ENCODE data around the gene NUMA1. TPM values are rescaled to one million over a fixed set of nuclear protein-coding genes. Genes with fewer than 3 reads are reported as not detected.

Gene NUMA1
- total RNA-seq, 1 donor from 2014 or later = 191 TPM

GRCh38 chr11:72013765-72014711, 66.3 kb downstream of the NUMA1 start:
- no peak for DNase-seq

DNA sequence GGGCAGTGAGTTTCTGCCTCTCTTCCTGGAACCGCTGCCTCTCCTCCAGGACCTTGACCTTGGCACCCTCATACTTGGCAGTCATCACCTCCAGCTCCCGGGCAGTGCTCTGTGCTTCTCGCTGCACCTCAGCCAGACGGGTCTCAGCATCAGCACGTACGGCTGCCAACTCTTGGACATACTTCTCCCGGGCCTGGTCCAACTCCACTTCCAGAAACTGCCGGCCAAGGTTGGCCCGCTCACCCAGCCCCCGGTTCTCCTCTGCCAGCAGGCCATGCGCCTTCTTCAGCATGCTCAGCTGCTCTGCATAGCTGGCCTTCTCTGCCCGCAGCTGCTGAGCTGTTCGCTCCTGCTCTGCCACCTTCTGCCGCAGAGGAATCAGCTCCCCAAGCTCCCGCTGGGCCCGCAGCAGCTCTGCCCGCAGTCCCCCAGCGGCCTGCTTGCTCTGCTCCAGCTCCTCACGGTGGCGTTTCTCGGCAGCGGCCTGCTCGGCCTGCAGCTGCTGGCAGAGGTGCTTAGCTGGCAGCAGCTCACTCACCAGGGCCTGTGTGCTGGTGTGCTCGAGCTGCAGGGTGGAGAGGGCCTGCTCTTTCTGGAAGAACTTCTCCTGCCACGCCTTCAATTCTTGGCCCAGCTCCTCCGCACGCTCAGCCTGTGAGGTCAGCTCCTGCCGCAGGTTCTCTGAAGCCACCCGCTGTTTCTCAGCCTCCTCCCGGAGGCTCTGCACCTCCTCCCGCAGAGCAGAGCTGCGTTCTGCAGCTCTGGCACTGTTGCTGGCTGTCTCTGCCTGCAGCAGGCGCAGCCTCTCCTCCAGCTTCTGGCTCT, 67.2 kb downstream of the NUMA1 start:
- peak; percentile 11 for DNase-seq

DNA sequence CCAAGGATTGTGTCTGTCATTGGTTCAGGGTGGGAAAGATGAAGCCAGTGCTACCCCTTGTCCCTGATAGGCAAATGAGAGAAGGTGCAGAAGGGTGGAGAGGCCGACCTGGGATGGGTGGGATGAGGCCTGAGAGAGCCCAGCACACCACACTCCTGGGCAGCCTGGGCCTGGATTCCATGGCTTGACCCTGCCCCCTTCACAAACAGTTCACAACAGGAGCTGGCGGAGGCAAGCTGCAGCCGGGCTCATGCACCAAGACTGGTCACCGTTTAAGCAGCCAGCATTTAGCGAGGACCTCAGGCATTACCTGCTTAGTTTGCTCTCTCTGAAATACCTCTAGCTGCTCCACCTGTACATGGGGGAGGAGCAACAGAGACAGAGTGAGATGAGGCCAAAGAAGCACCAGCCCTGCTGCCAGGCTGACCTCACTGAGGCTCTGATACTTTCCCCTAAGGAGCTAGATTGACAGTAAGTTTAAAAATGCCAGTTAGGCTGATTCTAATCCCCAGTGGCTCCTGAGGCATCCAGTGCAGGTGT, 68.2 kb downstream of the NUMA1 start:
- no peak for DNase-seq

- DNase-seq = no peak
Observed at GRCh38 chr11:72010529-72011233, 69.7 kb downstream of the NUMA1 start.

- DNase-seq = no peak
Observed at GRCh38 chr11:72009156-72009555, 71.2 kb downstream of the NUMA1 start.

DNA sequence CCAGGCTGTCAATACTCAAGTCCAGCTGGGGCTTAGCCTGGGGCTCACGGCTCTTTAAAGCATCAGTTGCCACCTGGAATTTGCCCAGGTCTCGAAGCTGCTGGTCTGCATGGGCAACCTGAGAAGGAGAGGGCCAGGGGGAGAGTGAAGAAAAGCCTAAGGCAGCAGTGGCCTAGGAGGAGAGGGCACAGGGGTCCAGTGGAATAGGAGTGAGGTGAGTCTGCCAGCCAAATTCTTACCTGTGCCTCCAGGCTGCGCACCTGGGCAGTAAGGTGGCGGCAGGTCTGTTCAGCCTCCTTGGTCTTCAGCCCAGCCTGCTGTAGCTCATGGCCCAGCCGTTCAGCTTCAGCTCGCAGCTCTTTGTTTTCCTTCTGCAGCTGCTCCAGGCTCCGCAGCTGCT, 71.6 kb downstream of the NUMA1 start:
- DNase-seq = no peak

DNA sequence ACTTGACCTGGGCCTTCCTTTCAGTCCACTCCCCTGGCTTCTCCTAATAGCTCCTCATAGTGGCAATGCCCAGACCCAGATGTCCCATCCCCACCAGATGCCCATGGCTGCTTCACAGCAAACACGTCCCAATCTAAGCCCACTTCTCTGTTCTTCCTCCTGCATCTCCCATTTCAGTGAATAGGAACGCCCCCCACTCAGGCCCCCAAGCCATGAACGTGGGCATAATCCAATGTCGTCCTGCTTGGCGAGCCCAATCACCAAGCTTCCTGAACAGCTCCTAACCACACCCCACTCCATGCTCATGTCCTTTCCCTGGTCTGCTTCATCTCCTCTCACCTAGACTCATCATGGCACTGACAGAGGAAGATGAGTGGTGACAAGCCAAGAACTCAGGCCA, 72.8 kb downstream of the NUMA1 start:
- DNase-seq = no peak

DNA sequence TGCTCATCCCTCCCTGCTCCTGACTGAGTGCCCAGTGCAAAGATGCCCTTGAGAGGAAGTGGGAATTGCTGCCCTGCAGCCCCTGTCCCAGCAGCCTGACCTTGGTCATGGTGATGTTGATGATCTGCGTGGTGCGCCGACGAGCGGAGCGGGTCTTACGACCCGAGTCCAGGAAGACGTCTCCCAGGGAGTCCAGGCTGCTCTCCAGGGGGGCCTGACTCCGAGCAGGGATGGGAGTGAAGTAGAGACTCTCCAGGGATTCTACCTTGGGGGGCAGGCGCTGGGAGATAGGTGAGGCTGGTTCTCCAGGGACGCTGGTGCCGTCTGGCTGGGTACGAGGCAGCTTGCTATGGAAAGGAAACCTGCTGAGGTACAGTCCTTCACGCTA, 73.3 kb downstream of the NUMA1 start:
- DNase-seq = no peak

DNA sequence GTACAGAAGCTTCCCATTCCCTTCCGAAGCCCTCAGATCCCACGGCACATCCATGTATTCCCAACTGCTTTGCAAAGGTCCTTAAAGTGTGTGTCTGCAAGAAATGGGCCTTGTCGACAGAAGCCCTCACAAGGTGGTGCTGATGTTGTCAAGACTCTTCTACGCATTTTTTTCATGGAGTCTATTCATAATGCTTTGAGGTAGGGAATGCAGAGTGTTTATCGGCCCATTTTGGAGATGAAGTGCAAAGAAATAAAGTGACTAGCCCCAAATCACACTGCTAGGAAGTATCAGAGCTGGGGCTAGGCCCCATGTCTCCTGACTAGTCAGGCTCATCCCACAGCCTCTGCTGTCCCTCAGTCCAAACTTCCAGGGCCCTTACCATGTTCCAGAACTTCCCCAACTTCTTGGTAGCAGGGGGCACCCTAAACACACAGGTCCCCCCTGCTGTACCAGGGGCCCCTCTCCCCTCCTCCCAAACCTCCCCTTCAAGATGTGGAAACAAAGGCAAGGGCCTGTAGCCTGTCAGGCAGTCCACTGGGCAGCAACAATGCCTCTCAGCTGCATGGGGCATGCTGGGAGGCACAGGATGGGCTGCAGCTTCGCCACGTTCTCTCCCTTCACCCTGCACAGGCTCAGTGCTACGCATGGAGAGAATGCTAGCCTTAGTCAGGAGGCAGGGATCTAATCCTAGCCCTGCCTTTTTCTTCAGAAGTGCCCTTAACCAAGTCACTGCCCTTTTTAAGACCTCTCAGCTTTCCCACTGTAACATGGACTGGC, 73.8 kb downstream of the NUMA1 start:
- no peak for DNase-seq

- DNase-seq = no peak
Observed at GRCh38 chr11:72005347-72006260, 74.7 kb downstream of the NUMA1 start.

DNA sequence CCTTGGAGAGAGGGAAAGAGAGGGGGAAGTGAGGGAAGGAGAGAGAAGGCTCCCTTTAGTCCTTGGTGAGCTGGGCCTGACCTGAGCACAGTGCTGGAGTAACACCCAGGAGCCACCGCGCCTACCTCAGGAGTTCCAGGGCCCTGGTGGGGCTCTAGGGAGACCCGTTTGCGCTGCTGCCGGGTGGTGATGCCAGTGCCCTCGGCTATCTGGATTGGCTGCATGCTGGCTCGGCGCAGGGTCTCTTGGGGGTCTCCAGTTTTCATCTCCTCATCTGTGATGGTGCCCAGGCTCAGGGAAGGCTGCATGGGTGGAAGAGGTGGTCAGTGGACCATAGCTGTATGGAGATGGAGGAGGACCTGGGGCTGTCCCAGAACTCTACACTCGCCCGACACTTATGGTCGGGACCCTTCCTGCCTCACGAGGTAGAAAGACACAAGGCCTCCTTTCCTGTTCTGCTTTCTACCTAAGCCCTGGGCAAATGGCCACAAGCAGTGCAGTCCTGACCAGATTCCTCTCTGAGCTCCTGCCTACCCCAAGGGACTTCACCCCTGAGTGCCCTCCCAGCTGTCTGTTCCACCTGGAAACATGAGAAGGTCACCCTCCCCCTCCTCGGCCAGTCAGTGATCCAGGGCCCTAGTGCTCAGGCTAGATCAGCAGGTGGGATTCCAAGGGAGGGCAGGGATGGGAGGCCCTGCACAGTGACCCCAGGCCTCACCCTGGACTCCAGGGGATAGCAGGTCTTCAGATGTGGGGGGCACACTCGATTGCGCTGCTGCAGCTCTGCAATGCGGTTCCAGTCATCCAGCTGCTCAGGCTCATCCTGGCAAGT, 75.6 kb downstream of the NUMA1 start:
- no peak for DNase-seq

DNA sequence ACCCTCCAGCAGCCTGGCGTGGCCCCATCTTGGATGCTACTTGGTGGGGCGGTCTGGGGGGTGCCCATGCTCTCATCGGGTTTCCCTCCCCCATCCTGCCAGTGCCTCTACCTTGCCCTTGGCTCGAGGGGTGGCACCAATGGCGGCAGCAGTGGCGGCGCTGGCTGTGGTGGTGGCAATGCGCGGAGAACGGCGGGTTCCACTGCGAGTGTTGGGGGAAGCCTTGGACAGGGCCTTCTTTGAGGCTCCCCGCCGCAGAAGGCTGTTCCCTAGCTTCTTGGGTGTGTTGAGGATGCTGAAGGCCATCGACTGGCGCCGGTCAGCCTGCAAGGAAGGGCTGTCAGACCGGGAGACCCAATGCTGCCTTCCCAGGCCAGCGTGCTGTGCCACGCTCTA, 76.6 kb downstream of the NUMA1 start:
- DNase-seq = no peak

DNA sequence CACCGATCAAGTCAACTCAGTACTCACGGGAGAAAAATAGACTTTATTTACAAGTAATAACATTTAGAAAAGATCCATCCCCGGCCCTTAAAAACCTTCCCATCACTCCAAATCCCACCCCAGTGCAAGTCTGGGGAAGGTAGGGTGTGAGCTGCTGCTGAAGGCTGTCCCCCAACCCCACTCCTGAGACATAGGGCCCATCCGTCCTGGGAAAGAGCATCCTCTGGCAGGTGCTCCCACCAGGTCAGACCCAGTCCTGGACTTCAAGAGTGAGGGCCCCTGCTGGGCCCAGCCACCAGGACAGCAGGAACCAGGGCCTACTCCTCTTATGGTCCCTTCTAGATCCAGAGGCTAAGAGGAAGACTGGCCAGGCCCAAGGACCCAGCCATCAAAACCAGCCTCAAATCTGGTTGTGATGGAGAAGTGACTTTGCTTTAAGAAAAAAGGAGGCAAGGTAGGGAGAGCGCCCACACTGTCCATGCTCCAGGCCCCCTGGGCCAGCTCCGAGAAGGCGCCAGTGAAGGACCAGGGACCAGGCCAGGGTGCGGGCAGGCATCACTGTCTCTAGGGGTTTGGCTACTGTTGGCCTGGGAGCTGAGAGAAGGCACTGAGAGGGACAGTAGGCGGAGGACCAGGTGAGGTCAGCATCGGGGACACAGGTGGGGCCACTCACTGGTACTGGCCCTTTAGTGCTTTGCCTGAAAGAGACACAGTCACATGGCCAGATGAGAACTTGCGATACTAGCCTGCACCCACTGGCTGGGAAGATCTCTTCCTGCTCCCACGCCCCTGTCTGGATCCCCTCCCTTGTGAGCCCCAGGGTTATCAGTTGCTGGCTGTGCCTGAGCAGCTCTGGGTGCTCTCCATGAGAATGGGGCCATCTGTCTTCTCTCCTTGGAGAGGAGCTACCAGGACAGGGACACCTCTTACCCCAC, 77.2 kb downstream of the NUMA1 start:
- no peak for DNase-seq

DNA sequence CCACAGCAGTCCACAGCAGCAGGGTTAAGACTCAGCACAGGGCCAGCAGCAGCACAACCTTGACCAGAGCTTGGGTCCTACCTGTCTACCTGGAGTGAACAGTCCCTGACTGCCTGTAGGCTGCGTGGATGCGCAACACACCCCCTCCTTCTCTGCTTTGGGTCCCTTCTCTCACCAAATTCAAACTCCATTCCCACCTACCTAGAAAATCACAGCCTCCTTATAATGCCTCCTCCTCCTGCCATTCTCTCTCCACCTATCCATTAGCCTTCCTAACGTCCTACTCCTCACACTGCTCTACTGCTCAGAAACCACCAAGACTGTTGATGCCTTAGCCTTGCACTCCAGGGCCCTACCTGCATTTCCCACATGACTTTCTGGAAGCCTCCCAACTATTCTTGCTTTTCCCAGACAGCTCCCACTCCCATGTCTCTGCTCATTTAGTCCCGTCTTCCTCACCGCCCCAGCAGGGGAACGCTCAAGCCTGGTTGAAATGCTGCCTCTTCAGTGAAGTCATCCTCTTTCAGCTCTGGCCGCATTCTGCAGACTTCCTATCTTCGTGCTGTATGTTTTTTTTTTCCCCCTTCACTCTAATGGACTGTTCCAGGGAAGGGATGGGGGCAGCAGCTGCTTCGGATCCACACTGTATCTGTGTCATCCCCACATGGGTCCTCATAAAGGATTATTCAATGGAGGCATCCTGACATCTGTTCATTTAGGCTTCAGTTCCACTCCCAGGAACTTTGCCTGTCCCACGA, 78.3 kb downstream of the NUMA1 start:
- peak; percentile 56 for DNase-seq

DNA sequence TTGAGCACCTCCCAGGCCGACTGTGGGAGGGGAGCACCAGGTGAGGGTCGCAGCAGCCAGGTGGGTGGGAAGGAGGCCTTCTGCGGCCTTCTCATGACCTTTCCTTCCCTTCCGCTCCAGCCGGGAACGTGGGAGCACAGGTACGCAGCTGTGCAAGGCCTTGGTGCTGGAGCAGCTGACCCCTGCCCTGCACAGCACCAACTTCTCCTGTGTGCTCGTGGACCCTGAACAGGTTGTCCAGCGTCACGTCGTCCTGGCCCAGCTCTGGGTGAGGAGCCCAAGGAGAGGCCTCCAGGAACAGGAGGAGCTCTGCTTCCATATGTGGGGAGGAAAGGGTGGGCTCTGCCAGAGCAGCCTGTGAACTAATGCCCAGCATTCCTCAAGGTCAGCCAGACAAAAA, 79.1 kb downstream of the NUMA1 start:
- no peak for DNase-seq

- DNase-seq = no peak
Observed at GRCh38 chr11:72000202-72000867, 80.0 kb downstream of the NUMA1 start.

- DNase-seq = no peak
Observed at GRCh38 chr11:71999798-72000197, 80.5 kb downstream of the NUMA1 start.

All from skin of body (tissue), 2 donors.